DND-41 (cell line): ENCODE results near the gene SPATA3.

ENCODE experiments used
- ATAC-seq: fragments of 200-7000 bp; cut with Tn5 transposase; 3 replicates; pipeline ENCODE4 v1.9.1; 2021; ENCODE audit warnings: low read depth; ENCODE audit not compliant: insufficient read depth
- DNase-seq: peaks from one replicate; pipeline ENCODE4 v3.0.0-alpha.2; 2020
- H2AFZ ChIP-seq: 2 replicates; pipeline ENCODE4 v1.6.0; 2012; ENCODE audit warnings: low read depth, low read length
- H3K27ac ChIP-seq: 2 replicates; pipeline ENCODE4 v1.5.1; 2012; ENCODE audit warnings: low read length, inconsistent platforms
- H3K27me3 ChIP-seq: fragments of 200-600 bp; sonication (generic); 2 replicates; pipeline ENCODE4 v1.6.0; 2012; ENCODE audit warnings: low read length, mild to moderate bottlenecking, inconsistent platforms; ENCODE audit not compliant: insufficient read depth, poor library complexity
- H3K36me3 ChIP-seq: 2 replicates; pipeline ENCODE4 v1.5.1; 2012; ENCODE audit warnings: low read length, inconsistent platforms; ENCODE audit not compliant: insufficient read depth
- H3K4me1 ChIP-seq: 2 replicates; pipeline ENCODE4 v1.5.1; 2012; ENCODE audit warnings: mild to moderate bottlenecking, low read length; ENCODE audit not compliant: insufficient read depth
- H3K4me2 ChIP-seq: 2 replicates; pipeline ENCODE4 v1.6.0; 2012; ENCODE audit warnings: mild to moderate bottlenecking, moderate library complexity, low read length, inconsistent platforms; ENCODE audit not compliant: insufficient read depth
- H3K4me3 ChIP-seq, 2 experiments: fragments of 200-600 bp in 1 of 2; shearing (Covaris generic) in 1 of 2; 2 replicates each; pipeline ENCODE4 v1.5.1; 2012 to 2016; ENCODE audit warnings: inconsistent platforms in 2 of 2, low read length in 2 of 2, mild to moderate bottlenecking in 2 of 2, low read depth in 1 of 2, moderate library complexity in 1 of 2
- H3K79me2 ChIP-seq: 2 replicates; pipeline ENCODE4 v1.6.0; 2012; ENCODE audit warnings: low read length, inconsistent platforms; ENCODE audit not compliant: insufficient read depth
- H3K9ac ChIP-seq: 2 replicates; pipeline ENCODE4 v1.6.0; 2012; ENCODE audit warnings: low read depth, mild to moderate bottlenecking, inconsistent platforms, low read length, moderate library complexity
- H3K9me3 ChIP-seq: 2 replicates; pipeline ENCODE4 v1.5.1; 2012; ENCODE audit warnings: low read length, moderate library complexity, mild to moderate bottlenecking, inconsistent platforms; ENCODE audit not compliant: insufficient read depth, severe bottlenecking
- H4K20me1 ChIP-seq: 2 replicates; pipeline ENCODE4 v1.6.0; 2012; ENCODE audit warnings: low read length; ENCODE audit not compliant: insufficient read depth
- CTCF ChIP-seq: IDR thresholded peaks from 2 replicates; pipeline ENCODE4 v1.5.1; 2012; ENCODE audit warnings: borderline replicate concordance, low read length, moderate library complexity, mild to moderate bottlenecking; ENCODE audit not compliant: poor library complexity, severe bottlenecking; ENCODE audit errors: extremely low read depth
- EZH2 ChIP-seq: IDR thresholded peaks from 3 replicates; pipeline ENCODE4 v1.6.1; 2012; ENCODE audit warnings: borderline replicate concordance, low read depth, mild to moderate bottlenecking, moderate library complexity, low read length, inconsistent platforms; ENCODE audit not compliant: severe bottlenecking

SPATA3 gene

GRCh38 chr2:231043796-231044195, 47.9 kb downstream of the SPATA3 start:
- no peaks in the 10 kb centered on the region for H3K4me1 ChIP-seq
- H3K9ac ChIP-seq: no peak overlapping the region
- H3K27ac ChIP-seq: no peak overlapping the region
- H3K4me3 ChIP-seq: no peak overlapping the region
- ATAC-seq (no peak), DNase-seq (no peak)
- H3K4me2 ChIP-seq: no peak overlapping the region
- H3K36me3 ChIP-seq: no peaks in the 10 kb centered on the region
- no peaks in the 10 kb centered on the region for H4K20me1 ChIP-seq
- peaks cover 33% of the 10 kb centered on the region for H3K27me3 ChIP-seq
- no peak overlapping the region for H2AFZ ChIP-seq
- no peaks in the 10 kb centered on the region for H3K9me3 ChIP-seq
- no peaks in the 10 kb centered on the region for H3K79me2 ChIP-seq
- TF ChIP-seq CTCF (no peak), EZH2 (no peak)

- H3K4me2 ChIP-seq: no peak overlapping the region
- peaks cover 2% of the 10 kb centered on the region; the same call in 1 of the 2 replicates for H3K4me1 ChIP-seq
- H4K20me1 ChIP-seq: no peaks in the 10 kb centered on the region
- no peak for TF ChIP-seq CTCF
- no peak for TF ChIP-seq EZH2
- DNase-seq (no peak), ATAC-seq (no peak)
- H3K27me3 ChIP-seq: peaks cover 36% of the 10 kb centered on the region
- no peak overlapping the region for H2AFZ ChIP-seq
- no peak overlapping the region for H3K9ac ChIP-seq
- no peaks in the 10 kb centered on the region for H3K36me3 ChIP-seq
- H3K4me3 ChIP-seq: no peak overlapping the region
- no peaks in the 10 kb centered on the region for H3K79me2 ChIP-seq
- H3K9me3 ChIP-seq: no peaks in the 10 kb centered on the region
- H3K27ac ChIP-seq: no peak overlapping the region
These were observed 51.0 kb downstream of the SPATA3 start for GRCh38 chr2:231046916-231047273.

- Histone ChIP-seq H2AFZ (no peak overlapping the region), H3K36me3 (no peaks in the 10 kb centered on the region), H3K4me2 (no peak overlapping the region), H3K79me2 (no peaks in the 10 kb centered on the region), H3K9ac (no peak overlapping the region), H3K4me1 (peaks cover 7% of the 10 kb centered on the region), H3K9me3 (no peaks in the 10 kb centered on the region), H3K27ac (no peak overlapping the region), H4K20me1 (no peaks in the 10 kb centered on the region), H3K27me3 (peaks cover 36% of the 10 kb centered on the region), H3K4me3 (no peak overlapping the region)
- no peak for DNase-seq
- 0 out of 3 replicates have a peak, but pooled peaks have one; percentile 19 for ATAC-seq
- TF ChIP-seq CTCF (no peak), EZH2 (no peak)
These were observed 51.5 kb downstream of the SPATA3 start for GRCh38 chr2:231047274-231047922.
